ENCODE results near the gene GIMAP4.

DNA sequence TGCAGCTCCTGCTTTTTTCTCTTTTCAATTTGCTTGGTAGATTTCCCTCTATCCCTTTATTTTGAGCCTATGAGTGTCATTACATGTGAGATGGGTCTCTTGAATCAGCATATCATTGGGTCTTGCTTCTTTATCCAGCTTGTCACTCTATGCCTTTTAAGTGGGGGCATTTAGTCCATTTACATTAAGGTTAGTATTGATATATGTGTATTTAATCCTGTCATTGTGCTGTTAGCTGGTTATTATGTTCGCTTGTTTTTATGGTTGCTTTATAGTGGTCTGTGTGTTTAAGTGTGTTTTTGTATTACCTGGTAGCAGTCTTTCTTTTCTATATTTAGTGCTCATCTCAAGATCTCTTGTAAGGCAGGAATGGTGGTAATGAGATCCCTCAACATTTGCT is 35.5 kb upstream of the GIMAP4 start:
- TF ChIP-seq, protein P1, sequence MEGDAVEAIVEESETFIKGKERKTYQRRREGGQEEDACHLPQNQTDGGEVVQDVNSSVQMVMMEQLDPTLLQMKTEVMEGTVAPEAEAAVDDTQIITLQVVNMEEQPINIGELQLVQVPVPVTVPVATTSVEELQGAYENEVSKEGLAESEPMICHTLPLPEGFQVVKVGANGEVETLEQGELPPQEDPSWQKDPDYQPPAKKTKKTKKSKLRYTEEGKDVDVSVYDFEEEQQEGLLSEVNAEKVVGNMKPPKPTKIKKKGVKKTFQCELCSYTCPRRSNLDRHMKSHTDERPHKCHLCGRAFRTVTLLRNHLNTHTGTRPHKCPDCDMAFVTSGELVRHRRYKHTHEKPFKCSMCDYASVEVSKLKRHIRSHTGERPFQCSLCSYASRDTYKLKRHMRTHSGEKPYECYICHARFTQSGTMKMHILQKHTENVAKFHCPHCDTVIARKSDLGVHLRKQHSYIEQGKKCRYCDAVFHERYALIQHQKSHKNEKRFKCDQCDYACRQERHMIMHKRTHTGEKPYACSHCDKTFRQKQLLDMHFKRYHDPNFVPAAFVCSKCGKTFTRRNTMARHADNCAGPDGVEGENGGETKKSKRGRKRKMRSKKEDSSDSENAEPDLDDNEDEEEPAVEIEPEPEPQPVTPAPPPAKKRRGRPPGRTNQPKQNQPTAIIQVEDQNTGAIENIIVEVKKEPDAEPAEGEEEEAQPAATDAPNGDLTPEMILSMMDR (tag by site-specific recombination; IDR thresholded peaks at IDR 0.05) = no peak
- TF ChIP-seq ZBTB21 (tag by site-specific recombination; IDR thresholded peaks at IDR 0.05) = no peak
- no peak for TF ChIP-seq ZNF571 (tag by site-specific recombination; IDR thresholded peaks at IDR 0.05)
- TF ChIP-seq ZNF112 (tag by site-specific recombination; IDR thresholded peaks at IDR 0.05) = no peak
- TF ChIP-seq ZNF24 (tag by site-specific recombination; IDR thresholded peaks at IDR 0.05) = no peak
- TF ChIP-seq, protein P2, sequence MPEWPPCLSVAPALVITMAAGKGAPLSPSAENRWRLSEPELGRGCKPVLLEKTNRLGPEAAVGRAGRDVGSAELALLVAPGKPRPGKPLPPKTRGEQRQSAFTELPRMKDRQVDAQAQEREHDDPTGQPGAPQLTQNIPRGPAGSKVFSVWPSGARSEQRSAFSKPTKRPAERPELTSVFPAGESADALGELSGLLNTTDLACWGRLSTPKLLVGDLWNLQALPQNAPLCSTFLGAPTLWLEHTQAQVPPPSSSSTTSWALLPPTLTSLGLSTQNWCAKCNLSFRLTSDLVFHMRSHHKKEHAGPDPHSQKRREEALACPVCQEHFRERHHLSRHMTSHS (tag by site-specific recombination; IDR thresholded peaks at IDR 0.05) = no peak
- no peak for TF ChIP-seq ZXDB (tag by site-specific recombination; IDR thresholded peaks at IDR 0.05)
